Measurements from ENCODE around the gene LRRC75A.

DNA sequence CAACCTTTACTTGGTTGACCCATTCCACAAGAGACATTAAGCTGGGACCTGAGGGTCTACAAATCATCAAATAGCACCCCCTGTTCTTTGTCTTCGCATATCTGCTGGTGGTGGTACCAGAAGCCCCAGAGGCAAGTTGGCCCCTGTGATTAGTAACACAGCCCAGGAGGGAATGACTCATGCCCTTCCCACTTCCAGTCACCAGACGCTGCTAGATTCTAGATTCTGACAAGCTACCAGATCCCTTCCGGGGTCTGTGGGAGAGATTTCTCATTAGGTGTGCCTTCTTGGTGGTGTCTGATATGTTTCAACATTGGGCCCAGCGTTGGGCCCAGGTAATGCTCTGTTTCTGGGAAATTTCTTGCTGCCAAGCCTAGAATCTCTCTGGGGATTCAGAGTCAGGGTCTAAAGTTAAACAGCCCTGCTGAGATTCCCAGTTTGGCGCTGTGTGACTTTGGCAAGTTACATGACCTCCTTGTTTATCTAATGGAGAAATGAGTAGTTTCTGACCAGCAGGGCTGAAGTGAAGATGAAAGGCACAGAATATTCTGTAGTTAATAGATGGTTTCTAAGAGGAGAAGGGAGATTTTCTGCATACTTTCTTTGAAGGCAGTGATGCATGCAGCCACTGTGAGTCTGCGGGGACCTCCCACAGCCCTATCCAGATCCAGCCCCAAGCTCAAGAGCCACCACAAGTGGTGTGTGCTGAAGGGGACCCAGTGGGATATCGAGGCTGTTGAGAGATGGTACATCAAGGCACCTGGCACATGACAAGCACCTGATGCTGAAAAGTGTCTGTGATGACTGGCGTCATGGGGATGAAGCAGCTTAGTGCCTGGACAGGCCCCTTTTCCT lies 72.7 kb downstream of the LRRC75A start:
- TF ChIP-seq, protein P1, sequence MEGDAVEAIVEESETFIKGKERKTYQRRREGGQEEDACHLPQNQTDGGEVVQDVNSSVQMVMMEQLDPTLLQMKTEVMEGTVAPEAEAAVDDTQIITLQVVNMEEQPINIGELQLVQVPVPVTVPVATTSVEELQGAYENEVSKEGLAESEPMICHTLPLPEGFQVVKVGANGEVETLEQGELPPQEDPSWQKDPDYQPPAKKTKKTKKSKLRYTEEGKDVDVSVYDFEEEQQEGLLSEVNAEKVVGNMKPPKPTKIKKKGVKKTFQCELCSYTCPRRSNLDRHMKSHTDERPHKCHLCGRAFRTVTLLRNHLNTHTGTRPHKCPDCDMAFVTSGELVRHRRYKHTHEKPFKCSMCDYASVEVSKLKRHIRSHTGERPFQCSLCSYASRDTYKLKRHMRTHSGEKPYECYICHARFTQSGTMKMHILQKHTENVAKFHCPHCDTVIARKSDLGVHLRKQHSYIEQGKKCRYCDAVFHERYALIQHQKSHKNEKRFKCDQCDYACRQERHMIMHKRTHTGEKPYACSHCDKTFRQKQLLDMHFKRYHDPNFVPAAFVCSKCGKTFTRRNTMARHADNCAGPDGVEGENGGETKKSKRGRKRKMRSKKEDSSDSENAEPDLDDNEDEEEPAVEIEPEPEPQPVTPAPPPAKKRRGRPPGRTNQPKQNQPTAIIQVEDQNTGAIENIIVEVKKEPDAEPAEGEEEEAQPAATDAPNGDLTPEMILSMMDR (IDR thresholded peaks at IDR 0.05; ENCODE audit: poor library complexity, severe bottlenecking) = no peak
- no peak for TF ChIP-seq EZH2 (IDR thresholded peaks at IDR 0.05; ENCODE audit: borderline replicate concordance, insufficient read depth, low read length, poor library complexity, severe bottlenecking)
- no peak for TF ChIP-seq SMC3 (conservative IDR thresholded peaks at IDR 0.05; ENCODE audit: poor library complexity)
- no peak for TF ChIP-seq EP300 (conservative IDR thresholded peaks at IDR 0.05; ENCODE audit: poor library complexity, severe bottlenecking)
- TF ChIP-seq POLR2AphosphoS5 (IDR thresholded peaks at IDR 0.05) = no peak
- no peak for TF ChIP-seq REST (IDR thresholded peaks at IDR 0.05; ENCODE audit: borderline replicate concordance)
